HG02840 (cell line): ENCODE measurements around the gene ZNF772.
A peak's percentile ranks its signal among the peaks of the same experiment; 100 is the strongest.

Experiments used
- ATAC-seq: cut with Tn5 transposase; IDR thresholded peaks from one replicate; pipeline ENCODE4 v1.9.1; 2021; ENCODE audit warnings: mild to moderate bottlenecking, moderate library complexity, moderate number of reproducible peaks; ENCODE audit not compliant: unreplicated experiment, low FRiP score

ZNF772 gene

GRCh38 chr19:57436417-57436816, 40.9 kb downstream of the ZNF772 start:
- ATAC-seq: no peak

DNA sequence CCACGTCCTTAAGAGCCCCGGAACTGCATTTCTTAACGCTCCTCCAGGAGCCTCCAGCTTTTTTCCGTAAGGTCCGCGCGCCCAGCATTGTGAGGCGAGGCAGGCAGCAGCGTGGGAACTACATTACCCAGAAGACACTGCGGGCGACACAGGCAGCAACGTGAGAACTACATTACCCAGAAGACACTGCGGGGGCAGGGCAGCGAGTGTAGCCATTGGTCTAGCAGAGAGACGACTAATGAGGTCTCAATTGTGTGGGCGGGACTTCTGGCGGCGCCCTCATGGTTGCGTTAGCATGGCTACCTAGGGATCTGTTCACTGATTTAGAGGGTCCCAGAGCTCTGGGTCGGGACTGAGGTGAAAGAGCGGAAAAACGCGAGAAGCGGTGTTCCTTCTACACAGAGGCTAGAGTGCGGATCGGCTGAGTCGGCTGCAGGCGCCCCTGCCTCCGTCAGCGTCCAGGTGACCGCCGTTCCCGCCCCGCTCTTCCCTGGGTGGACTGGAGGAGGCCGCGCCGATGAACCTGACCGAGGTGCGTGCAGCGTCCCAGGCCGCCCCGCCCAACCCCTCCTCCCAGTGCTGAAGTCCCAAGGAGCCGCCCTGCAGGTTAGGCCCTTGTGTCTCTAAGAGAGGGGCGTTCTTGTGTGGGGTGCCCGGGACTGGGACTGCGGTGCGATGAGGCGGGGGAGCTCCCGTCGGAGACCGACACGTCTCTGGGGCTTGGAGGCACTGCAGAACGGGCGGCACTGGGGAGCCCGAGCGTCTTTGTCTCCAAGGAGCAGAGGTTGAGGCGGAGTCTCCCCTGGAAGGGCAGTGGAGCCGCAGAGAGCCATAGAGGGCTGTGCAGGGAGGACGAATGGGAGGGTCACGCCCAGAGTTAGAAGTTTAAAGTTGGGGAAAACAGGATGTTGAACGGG, 42.0 kb downstream of the ZNF772 start, which contains the start of gene ZNF749:
TSS of gene ZNF749 (plus strand) at position 264 of the 917 bp plus-strand sequence. CDS start at position 518, 254 bp downstream.
- ATAC-seq: peak; percentile 96

GRCh38 chr19:57434386-57435061, 42.8 kb downstream of the ZNF772 start:
- ATAC-seq: no peak

GRCh38 chr19:57421037-57421436, 56.3 kb downstream of the ZNF772 start:
- no peak for ATAC-seq

GRCh38 chr19:57419439-57419838, 57.9 kb downstream of the ZNF772 start:
- no peak for ATAC-seq
